Smooth muscle cell (in vitro differentiated cells): Measurements from ENCODE around the gene TMSB4X. TPM values are rescaled to one million over a fixed set of nuclear protein-coding genes. Genes with fewer than 3 reads are reported as not detected.

Experiments
- DNase-seq: peaks from one replicate; lab custom pipeline; 2025; ENCODE audit not compliant: unreplicated experiment; lab: John Stamatoyannopoulos, UW
- H2AFZ ChIP-seq: fragments of 200-600 bp; sonication (generic); 2 replicates; pipeline ENCODE4 v1.6.0; 2016; ENCODE audit warnings: antibody characterized with exemption, low read depth, mild to moderate bottlenecking
- H3F3A ChIP-seq: fragments of 200-600 bp; sonication (generic); 2 replicates; pipeline ENCODE4 v1.6.0; 2017; ENCODE audit warnings: antibody characterized with exemption, low read depth
- H3K27ac ChIP-seq: fragments of 200-600 bp; sonication (generic); 2 replicates; pipeline ENCODE4 v1.5.1; 2016; ENCODE audit warnings: low read depth, mild to moderate bottlenecking
- H3K27me3 ChIP-seq: fragments of 200-600 bp; sonication (generic); 2 replicates; pipeline ENCODE4 v1.6.1; 2016; ENCODE audit warnings: low read depth, mild to moderate bottlenecking
- H3K36me3 ChIP-seq: fragments of 200-600 bp; sonication (generic); 2 replicates; pipeline ENCODE4 v1.5.1; 2016; ENCODE audit warnings: low read depth
- H3K4me1 ChIP-seq: fragments of 200-600 bp; sonication (generic); 2 replicates; pipeline ENCODE4 v1.5.1; 2016; ENCODE audit warnings: low read depth
- H3K4me2 ChIP-seq: fragments of 200-600 bp; sonication (generic); 2 replicates; pipeline ENCODE4 v1.6.0; 2016; ENCODE audit warnings: mild to moderate bottlenecking
- H3K4me3 ChIP-seq: fragments of 200-600 bp; sonication (generic); 2 replicates; pipeline ENCODE4 v1.5.1; 2016; ENCODE audit warnings: mild to moderate bottlenecking
- H3K79me2 ChIP-seq: fragments of 200-600 bp; sonication (generic); 2 replicates; pipeline ENCODE4 v1.6.0; 2016; ENCODE audit warnings: low read depth, mild to moderate bottlenecking
- H3K9ac ChIP-seq: fragments of 200-600 bp; sonication (generic); 2 replicates; pipeline ENCODE4 v1.6.0; 2016; ENCODE audit warnings: low read depth
- H3K9me3 ChIP-seq: fragments of 200-600 bp; sonication (generic); replicated peaks from 2 replicates; pipeline ENCODE4 v1.5.1; 2016; ENCODE audit warnings: low read depth
- H4K20me1 ChIP-seq: fragments of 200-600 bp; sonication (generic); 2 replicates; pipeline ENCODE4 v1.6.0; 2016; ENCODE audit warnings: low read depth
- WGBS: methylation state at CpG from one replicate; pipeline ENCODE4 v1.1.7; 2016; ENCODE audit warnings: low lambda C conversion rate; 5-methylcytosine and 5-hydroxymethylcytosine counted together
- polyA plus RNA-seq: library from polyadenylated mRNA; unstranded; fragments of >200 nt; fragmentation: Nextera tagmentation; extraction: Ambion mirVana; gene quantifications from 2 replicates; pipeline ENCODE4 v1.2.1, GENCODE V29; 2016
- total RNA-seq: library from RNA; depleted of rRNA; stranded (reverse); fragments of >200 nt; gene quantifications from 2 replicates; pipeline ENCODE4 v1.2.3, GENCODE V29; 2014
- TF ChIP-seq, protein P1 (sequence below): fragments of 200-600 bp; sonication (generic); IDR thresholded peaks from 2 replicates; pipeline ENCODE4 v1.5.1; 2017; ENCODE audit warnings: borderline replicate concordance, mild to moderate bottlenecking, antibody characterized with exemption; ENCODE audit not compliant: insufficient read depth, poor library complexity, severe bottlenecking

Gene TMSB4X
- total and polyA plus RNA-seq, 2 experiments from 2014 or later, result 9,721 to 12,637 TPM

DNA sequence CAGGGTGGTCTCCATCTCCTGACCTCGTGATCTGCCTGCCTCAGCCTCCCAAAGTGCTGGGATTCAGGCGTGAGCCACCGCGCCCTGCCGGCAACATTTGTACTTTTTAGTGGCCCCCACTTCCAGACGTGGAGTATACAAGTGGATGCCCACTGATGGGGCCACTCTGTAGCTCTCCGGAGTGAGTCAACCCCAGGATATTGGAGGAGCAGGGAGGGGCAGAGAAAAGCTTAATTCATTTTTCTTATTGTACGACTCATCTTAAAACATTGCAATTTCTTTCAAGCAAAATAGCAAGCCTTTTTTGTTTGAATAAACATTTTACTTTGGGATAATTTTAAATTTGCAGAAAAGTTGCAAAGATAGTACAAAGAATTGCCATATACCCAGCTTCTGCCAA is 34.9 kb downstream of the TMSB4X start:
- no peaks in the 10 kb centered on the region for H3K9me3 ChIP-seq
- no peak overlapping the region for H3K9ac ChIP-seq
- H3K4me2 ChIP-seq, result no peak overlapping the region
- no peak overlapping the region for H3K27ac ChIP-seq
- H3K4me1 ChIP-seq, result peaks cover 6% of the 10 kb centered on the region
- TF ChIP-seq, protein P1, sequence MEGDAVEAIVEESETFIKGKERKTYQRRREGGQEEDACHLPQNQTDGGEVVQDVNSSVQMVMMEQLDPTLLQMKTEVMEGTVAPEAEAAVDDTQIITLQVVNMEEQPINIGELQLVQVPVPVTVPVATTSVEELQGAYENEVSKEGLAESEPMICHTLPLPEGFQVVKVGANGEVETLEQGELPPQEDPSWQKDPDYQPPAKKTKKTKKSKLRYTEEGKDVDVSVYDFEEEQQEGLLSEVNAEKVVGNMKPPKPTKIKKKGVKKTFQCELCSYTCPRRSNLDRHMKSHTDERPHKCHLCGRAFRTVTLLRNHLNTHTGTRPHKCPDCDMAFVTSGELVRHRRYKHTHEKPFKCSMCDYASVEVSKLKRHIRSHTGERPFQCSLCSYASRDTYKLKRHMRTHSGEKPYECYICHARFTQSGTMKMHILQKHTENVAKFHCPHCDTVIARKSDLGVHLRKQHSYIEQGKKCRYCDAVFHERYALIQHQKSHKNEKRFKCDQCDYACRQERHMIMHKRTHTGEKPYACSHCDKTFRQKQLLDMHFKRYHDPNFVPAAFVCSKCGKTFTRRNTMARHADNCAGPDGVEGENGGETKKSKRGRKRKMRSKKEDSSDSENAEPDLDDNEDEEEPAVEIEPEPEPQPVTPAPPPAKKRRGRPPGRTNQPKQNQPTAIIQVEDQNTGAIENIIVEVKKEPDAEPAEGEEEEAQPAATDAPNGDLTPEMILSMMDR, result no peak
- H3K79me2 ChIP-seq, result no peaks in the 10 kb centered on the region
- no peak overlapping the region for H3K4me3 ChIP-seq
- DNase-seq, result no peak
- 97% methylated on average over 8 of the region's 8 CpGs for WGBS
- no peaks in the 10 kb centered on the region for H3K36me3 ChIP-seq
- no peaks in the 10 kb centered on the region for H4K20me1 ChIP-seq
- no peak overlapping the region for H2AFZ ChIP-seq
- no peaks in the 10 kb centered on the region for H3F3A ChIP-seq
- H3K27me3 ChIP-seq, result no peaks in the 10 kb centered on the region

DNA sequence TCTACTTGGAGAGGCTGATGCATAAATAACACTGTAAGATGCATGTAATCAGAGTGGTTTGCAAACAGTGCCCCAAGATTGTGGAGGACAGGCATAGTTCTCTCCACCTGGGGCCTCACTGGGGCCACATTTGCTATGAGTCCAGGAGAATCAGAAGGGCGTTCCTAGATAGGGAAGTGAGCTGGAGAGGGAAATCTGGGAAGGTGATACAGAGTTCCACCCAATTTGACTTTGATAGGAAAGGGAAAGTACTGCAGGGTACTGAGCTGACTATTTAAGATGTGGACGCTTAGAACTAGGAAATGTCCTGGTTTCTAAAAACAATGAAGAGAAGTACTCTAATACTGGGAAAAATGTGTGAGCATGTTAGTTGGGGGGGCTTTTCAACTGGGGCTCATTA is 35.6 kb downstream of the TMSB4X start:
- Histone ChIP-seq H3K36me3 (no peaks in the 10 kb centered on the region), H3K27ac (no peak overlapping the region), H4K20me1 (no peaks in the 10 kb centered on the region), H3F3A (no peaks in the 10 kb centered on the region), H3K27me3 (no peaks in the 10 kb centered on the region), H2AFZ (no peak overlapping the region), H3K9me3 (no peaks in the 10 kb centered on the region), H3K4me2 (no peak overlapping the region), H3K79me2 (no peaks in the 10 kb centered on the region), H3K4me3 (no peak overlapping the region), H3K9ac (no peak overlapping the region), H3K4me1 (peaks cover 6% of the 10 kb centered on the region)
- DNase-seq, result no peak
- TF ChIP-seq, protein P1, result no peak
- 95% methylated on average over 2 of the region's 2 CpGs for WGBS

DNA sequence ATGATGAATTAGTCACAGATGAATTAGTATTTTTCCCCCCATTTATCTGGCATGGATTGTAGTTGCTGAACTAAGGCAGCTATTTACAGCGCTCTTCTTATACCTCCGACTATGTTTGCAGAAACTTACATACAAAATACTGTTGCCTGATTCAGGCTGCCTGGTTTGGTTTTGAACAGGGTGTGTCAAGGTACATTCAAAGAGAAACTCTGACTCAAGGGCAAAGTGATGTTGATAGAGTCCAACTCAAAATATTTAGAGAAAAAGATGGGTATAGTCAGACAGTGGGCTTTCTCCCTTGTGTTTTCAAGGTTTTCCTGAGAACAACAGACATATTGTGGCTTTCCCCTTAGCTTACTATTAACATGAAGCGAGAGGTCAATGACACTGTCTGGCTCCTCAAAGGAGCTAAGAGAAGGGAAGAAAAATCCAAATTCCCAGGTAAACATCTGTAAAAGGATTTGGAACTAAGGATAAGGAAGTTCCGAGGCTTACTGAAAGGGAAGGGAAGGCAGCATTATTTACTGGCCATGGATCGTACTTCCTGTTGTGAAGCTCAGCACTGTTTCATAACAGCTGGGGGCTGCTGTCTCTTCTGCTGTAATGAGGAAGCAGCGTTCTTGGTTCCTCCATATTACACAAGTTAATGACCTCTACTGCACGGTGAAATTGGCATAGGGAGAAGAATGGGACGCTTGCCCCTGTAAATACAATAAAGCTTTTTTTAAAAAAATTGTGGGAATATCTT is 38.6 kb downstream of the TMSB4X start:
- Histone ChIP-seq H3K79me2 (no peaks in the 10 kb centered on the region), H3K27me3 (no peaks in the 10 kb centered on the region), H3K36me3 (no peaks in the 10 kb centered on the region), H3K4me1 (peaks cover 6% of the 10 kb centered on the region), H3F3A (no peaks in the 10 kb centered on the region), H4K20me1 (no peaks in the 10 kb centered on the region), H3K9ac (no peak overlapping the region), H3K9me3 (no peaks in the 10 kb centered on the region), H3K4me2 (peak overlapping the region; percentile 10), H2AFZ (peak overlapping the region; percentile 77), H3K4me3 (no peak overlapping the region), H3K27ac (no peak overlapping the region)
- TF ChIP-seq, protein P1, result no peak
- DNase-seq, result no peak
- WGBS, result 61% methylated on average over 8 of the region's 8 CpGs
